Activated CD8-positive, alpha-beta T cell treated with anti-CD3 and anti-CD28 coated beads for 36 hours (primary cell): Measurements from ENCODE around the gene CNIH3. TPM values are rescaled to one million over a fixed set of nuclear protein-coding genes. Genes with fewer than 3 reads are reported as not detected.

Experiments
- ATAC-seq: fragments of 200-7000 bp; cut with Tn5 transposase; one replicate; pipeline ENCODE4 v1.10.0; 2021; ENCODE audit warnings: mild to moderate bottlenecking, moderate library complexity
- CTCF ChIA-PET: fragments of 350-600 bp; sonication (Branson Sonifier 250); formaldehyde crosslinking; loops from one replicate; lab custom pipeline; 2021; ENCODE audit warnings: antibody characterized with exemption; lab: Charles Lee
- POLR2A ChIA-PET: fragments of 350-600 bp; sonication (Branson Sonifier 250); formaldehyde crosslinking; loops from one replicate; lab custom pipeline; 2021; ENCODE audit warnings: antibody characterized with exemption; lab: Charles Lee
- DNase-seq: peaks from one replicate; pipeline ENCODE4 v3.0.0-alpha.2; 2020
- H3K27ac Mint-ChIP-seq: one replicate; pipeline ENCODE4 v1.8.0; 2021; ENCODE audit warnings: mild to moderate bottlenecking, mixed read lengths
- H3K27me3 Mint-ChIP-seq: one replicate; pipeline ENCODE4 v1.8.0; 2021; ENCODE audit warnings: mixed read lengths
- H3K36me3 Mint-ChIP-seq: one replicate; pipeline ENCODE4 v1.8.0; 2021; ENCODE audit warnings: low read depth, mixed read lengths
- H3K4me1 Mint-ChIP-seq: one replicate; pipeline ENCODE4 v1.8.0; 2021; ENCODE audit warnings: low read depth, mixed read lengths
- H3K4me3 Mint-ChIP-seq: one replicate; pipeline ENCODE4 v1.8.0; 2021; ENCODE audit warnings: mild to moderate bottlenecking, moderate library complexity, mixed read lengths
- H3K9me3 Mint-ChIP-seq: one replicate; pipeline ENCODE4 v1.8.0; 2021; ENCODE audit warnings: mixed read lengths
- CTCF ChIP-seq: fragments of 200-600 bp; IDR thresholded peaks from one replicate; pipeline ENCODE4 v1.8.0; 2022; ENCODE audit warnings: antibody characterized with exemption, mild to moderate bottlenecking
- intact Hi-C: fragments of 100-400 bp; cut with micrococcal nuclease; formaldehyde crosslinking; loops from one replicate; pipeline ENCODE4 v1.10.0; 2022
- total RNA-seq, 2 experiments: library from RNA; stranded (reverse); gene quantifications; one replicate each; pipeline ENCODE4 v1.2.3, GENCODE V29; 2021

The CNIH3 gene
- total RNA-seq, 2 experiments from 2014 or later: 1.6 to 2.1 TPM

GRCh38 chr1:224722838-224723237 is 106.7 kb downstream of the CNIH3 start:
- H3K9me3 Mint-ChIP-seq: no peaks in the 10 kb centered on the region
- CTCF ChIA-PET: no interaction called here

GRCh38 chr1:224724566-224724965 is 108.4 kb downstream of the CNIH3 start:
- DNase-seq (no peak), ATAC-seq (no peak)
- H3K4me1 Mint-ChIP-seq: no peaks in the 10 kb centered on the region
- H3K4me3 Mint-ChIP-seq: no peak overlapping the region
- H3K9me3 Mint-ChIP-seq: no peaks in the 10 kb centered on the region
- H3K36me3 Mint-ChIP-seq: no peaks in the 10 kb centered on the region
- intact Hi-C loops: no loop called here
- H3K27me3 Mint-ChIP-seq: peaks cover 6% of the 10 kb centered on the region
- CTCF ChIA-PET: no interaction called here
- POLR2A ChIA-PET: no interaction called here
- no peak for TF ChIP-seq CTCF
- H3K27ac Mint-ChIP-seq: no peak overlapping the region

More at GRCh38 chr1:224722838-224723237, 106.7 kb downstream of the CNIH3 start:
- Mint-ChIP-seq H3K27me3 (peaks cover 13% of the 10 kb centered on the region), H3K36me3 (no peaks in the 10 kb centered on the region), H3K4me3 (no peak overlapping the region), H3K4me1 (peaks cover 11% of the 10 kb centered on the region), H3K27ac (no peak overlapping the region)
- POLR2A ChIA-PET: no interaction called here
- intact Hi-C loops: no loop called here
- ATAC-seq: no peak
- DNase-seq: no peak
- no peak for TF ChIP-seq CTCF

GRCh38 chr1:224726441-224727182 is 110.5 kb downstream of the CNIH3 start:
- DNase-seq: peak; percentile 59
- Mint-ChIP-seq H3K9me3 (no peaks in the 10 kb centered on the region), H3K27ac (peak overlapping the region; percentile 71), H3K4me1 (no peaks in the 10 kb centered on the region), H3K4me3 (no peak overlapping the region), H3K36me3 (no peaks in the 10 kb centered on the region), H3K27me3 (no peaks in the 10 kb centered on the region)
- no peak for TF ChIP-seq CTCF
- ChIA-PET CTCF (no interaction called here), POLR2A (no interaction called here)
- peak; percentile 86 for ATAC-seq
- intact Hi-C loops: no loop called here

- no peaks in the 10 kb centered on the region for H3K36me3 Mint-ChIP-seq
- no peak overlapping the region for H3K4me3 Mint-ChIP-seq
- no peak for TF ChIP-seq CTCF
- ChIA-PET POLR2A (no interaction called here), CTCF (no interaction called here)
- no peaks in the 10 kb centered on the region for H3K9me3 Mint-ChIP-seq
- H3K27me3 Mint-ChIP-seq: no peaks in the 10 kb centered on the region
- DNase-seq: no peak
- ATAC-seq: no peak
- intact Hi-C loops: no loop called here
- no peak overlapping the region for H3K27ac Mint-ChIP-seq
- H3K4me1 Mint-ChIP-seq: no peaks in the 10 kb centered on the region
Measured at GRCh38 chr1:224727351-224728289, 111.5 kb downstream of the CNIH3 start.

GRCh38 chr1:224730540-224730939 is 114.4 kb downstream of the CNIH3 start:
- Mint-ChIP-seq H3K4me3 (no peak overlapping the region), H3K4me1 (peaks cover 14% of the 10 kb centered on the region), H3K27me3 (no peaks in the 10 kb centered on the region), H3K36me3 (no peaks in the 10 kb centered on the region), H3K27ac (no peak overlapping the region), H3K9me3 (no peaks in the 10 kb centered on the region)
- CTCF ChIA-PET: no interaction called here
- ATAC-seq: no peak
- no peak for TF ChIP-seq CTCF
- POLR2A ChIA-PET: no interaction called here
- DNase-seq: no peak
- intact Hi-C loops: no loop called here
